ENCODE data around the gene ADPRS.

Gene ADPRS, protein sequence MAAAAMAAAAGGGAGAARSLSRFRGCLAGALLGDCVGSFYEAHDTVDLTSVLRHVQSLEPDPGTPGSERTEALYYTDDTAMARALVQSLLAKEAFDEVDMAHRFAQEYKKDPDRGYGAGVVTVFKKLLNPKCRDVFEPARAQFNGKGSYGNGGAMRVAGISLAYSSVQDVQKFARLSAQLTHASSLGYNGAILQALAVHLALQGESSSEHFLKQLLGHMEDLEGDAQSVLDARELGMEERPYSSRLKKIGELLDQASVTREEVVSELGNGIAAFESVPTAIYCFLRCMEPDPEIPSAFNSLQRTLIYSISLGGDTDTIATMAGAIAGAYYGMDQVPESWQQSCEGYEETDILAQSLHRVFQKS

DNA sequence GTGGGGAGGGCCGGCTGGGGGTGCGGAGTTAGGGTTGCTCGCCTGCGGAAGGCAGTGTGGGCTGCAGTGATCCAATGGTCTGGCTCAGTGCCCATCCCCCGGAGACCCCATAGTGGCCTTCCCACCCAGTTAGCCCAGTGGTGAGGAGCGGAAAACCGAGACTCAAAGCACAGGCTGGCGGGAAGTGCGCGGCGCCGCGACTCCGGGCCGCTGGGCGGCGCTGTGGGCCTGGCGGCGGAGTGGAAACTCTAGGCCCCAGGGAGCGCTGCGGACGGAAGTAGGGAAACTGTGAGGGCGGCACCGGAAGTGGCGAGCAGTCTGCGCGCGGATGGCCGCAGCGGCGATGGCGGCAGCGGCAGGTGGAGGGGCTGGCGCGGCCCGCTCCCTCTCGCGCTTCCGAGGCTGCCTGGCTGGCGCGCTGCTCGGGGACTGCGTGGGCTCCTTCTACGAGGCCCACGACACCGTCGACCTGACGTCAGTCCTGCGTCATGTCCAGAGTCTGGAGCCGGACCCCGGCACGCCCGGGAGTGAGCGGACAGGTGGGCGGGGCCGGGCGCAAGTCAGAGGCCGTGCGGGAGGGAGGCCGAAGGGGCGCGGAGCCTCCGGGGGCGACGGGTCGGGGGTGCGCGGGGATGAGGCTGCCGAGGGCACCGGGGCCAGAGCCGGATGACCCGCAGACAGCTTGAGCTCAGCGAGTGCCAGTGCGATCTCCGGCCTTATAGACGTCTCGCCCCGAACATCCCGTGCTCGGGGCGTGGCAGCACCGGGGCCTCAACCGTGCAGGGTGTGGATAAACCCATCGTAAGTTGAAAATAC is at the start of gene ADPRS:
ADPRS (plus strand) TSS at position 316 of the 816 bp plus-strand sequence; CDS start at position 329, 13 bp downstream.
- DNase-seq (ENCODE audit: low read depth in 3 of 3) = peak; percentile 85 to 88 (median 85)

GRCh38 chr1:36040238-36040637 is 48.5 kb upstream of the ADPRS start:
- no peak for DNase-seq (ENCODE audit: low read depth in 3 of 3)

GRCh38 chr1:36051821-36052220 is 36.9 kb upstream of the ADPRS start:
- DNase-seq (ENCODE audit: low read depth in 3 of 3) = no peak

- DNase-seq (ENCODE audit: low read depth in 3 of 3) = no peak
Measured at GRCh38 chr1:36053978-36054377, 34.7 kb upstream of the ADPRS start.

- DNase-seq (ENCODE audit: low read depth in 3 of 3) = no peak
Measured at GRCh38 chr1:36055706-36056105, 33.0 kb upstream of the ADPRS start.

- DNase-seq (ENCODE audit: low read depth in 3 of 3) = no peak
Measured at GRCh38 chr1:36062315-36062714, 26.4 kb upstream of the ADPRS start.

DNA sequence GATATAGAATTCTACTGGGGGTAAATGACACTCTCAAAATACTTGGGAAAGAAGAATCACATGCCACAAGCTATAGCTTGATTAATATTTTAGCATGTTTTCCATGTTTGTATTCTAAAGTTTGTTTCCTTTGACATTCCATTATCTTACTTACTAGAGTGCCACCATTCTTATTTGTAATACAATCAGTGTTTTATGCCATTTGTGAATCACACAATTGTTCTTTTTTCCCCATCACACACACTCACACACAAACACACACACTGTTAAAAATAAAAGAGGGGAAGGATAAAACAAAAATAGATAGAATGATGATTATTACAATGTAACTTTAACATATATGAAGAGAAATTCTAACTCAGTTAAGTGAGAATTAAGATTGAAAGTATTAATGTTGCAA is 20.8 kb upstream of the ADPRS start:
- no peak for DNase-seq (ENCODE audit: low read depth in 3 of 3)

- no peak for DNase-seq (ENCODE audit: low read depth in 3 of 3)
Measured at GRCh38 chr1:36068866-36069265, 19.8 kb upstream of the ADPRS start.

DNA sequence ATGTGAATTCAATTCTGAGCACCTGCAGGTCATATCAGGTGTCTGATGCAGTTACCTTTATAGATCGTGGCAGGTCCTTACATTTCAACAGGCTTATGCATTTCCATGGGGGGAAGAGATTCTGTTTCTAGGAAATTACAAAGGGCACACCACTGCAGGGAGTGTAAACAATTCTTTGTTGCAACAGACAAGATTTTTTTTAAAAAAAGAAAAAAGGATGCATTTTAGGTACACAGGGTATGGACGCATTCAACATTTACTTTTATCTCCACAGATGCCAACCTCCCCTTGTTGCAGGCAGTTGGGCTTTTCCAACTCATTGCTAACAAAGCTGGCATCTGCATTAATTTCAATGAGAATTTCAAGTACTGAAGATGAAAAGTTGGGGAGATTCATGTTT is 18.3 kb upstream of the ADPRS start:
- DNase-seq (ENCODE audit: low read depth in 3 of 3) = no peak

DNA sequence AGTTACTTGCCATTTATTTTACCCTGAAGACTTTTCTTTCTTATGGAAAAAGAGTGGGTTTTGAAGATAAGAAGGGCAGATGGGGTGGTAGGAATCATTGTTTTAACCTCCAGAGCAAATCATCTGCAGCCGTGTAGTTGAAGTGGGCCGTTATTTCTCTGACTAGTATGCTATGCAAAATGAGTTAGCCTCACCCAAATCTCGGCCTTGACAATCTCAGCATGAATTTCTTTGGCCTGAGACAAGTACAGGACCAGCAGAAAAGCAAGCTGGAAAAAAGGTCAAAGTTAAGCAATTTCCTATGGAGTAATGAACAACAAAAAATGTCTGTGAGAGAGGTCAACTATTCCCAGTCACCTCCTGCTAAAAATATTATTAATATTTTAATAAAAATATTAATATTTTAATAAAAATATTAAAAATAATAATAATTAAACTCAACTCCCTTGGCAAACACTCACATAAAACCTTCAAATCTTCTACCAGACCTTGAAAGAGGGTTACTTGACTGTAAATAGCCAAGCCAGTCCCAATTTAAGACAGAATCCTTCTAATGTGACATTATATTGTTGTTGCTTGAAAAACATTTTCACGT is 11.6 kb upstream of the ADPRS start:
- no peak for DNase-seq (ENCODE audit: low read depth in 3 of 3)

- no peak for DNase-seq (ENCODE audit: low read depth in 3 of 3)
Measured at GRCh38 chr1:36080236-36080635, 8.5 kb upstream of the ADPRS start.

GRCh38 chr1:36080801-36081200 is 7.9 kb upstream of the ADPRS start:
- no peak for DNase-seq (ENCODE audit: low read depth in 3 of 3)

DNA sequence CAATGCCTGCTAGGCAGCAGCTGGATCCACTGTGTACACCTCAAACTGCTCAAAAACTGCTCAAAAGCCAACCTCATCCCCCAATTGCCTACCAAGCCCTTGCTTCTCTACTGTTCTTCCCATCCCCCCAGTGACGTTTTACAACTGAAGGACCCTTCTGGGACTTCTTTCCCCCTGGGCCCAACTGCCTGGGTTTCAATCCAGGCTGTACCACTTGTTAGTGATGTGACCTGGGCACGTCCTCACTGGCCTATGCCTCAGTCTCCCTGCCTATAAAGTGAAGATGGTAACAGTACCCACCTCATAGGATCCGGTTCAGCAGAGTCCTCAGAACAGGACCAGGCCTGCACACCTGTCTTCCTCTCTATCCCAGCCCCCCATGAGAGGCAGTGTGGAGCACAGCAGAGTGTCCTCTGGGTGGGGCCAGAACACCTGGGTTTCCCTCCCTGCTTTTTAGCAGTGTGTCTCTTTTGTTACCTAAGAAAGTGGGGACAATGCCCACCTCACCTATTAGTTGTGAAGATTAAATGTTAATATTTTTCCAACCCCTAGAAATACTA is 6.7 kb upstream of the ADPRS start:
- DNase-seq (ENCODE audit: low read depth in 3 of 3) = no peak

GRCh38 chr1:36083219-36083618 is 5.5 kb upstream of the ADPRS start:
- no peak for DNase-seq (ENCODE audit: low read depth in 3 of 3)

DNA sequence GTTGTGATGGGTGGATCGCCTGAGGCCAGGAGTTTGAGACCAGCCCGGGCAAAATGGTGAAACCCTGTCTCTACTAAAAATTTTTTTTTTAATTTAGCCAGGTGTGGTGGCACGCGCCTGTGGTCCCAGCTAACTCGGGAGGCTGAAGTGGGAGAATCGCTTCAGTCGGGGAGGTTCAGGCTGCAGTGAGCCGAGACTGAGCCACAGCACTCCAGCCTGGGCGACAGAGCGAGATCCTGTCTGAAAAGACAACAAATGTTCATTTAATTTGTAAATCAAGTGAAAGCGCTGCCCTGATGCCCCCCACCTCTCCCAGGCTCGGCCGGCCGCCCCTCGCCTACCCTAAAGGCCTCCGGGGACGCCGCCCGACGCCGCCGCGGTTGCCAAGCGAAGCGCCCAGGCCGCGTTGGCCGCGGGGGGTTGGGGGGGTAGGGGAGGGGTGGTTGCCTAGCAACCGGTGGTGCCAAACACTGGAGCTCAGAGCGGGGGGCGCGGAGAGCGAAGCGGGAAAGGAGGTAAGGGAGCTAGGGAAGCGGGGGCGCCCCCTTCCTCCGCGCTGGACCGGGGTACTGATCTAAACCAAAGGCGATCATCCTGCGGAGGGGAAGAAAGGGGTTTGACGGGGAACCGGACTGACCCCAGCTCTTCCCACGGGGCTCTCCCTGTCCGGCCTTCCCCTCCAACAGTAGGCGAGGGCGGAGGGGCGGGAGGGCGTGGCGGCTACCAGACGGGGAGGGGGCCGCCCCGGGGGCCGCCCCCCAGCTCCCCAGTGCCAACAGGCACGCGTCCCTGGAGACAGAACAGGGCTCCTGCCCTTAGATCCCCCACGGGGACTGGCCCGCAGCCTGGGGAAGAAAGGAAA is 4.8 kb upstream of the ADPRS start, which contains the start of gene TEKT2:
TEKT2 (plus strand) TSS at position 460 of the 862 bp plus-strand sequence. CDS start 828 bp downstream, outside the sequence.
- DNase-seq (ENCODE audit: low read depth in 3 of 3) = no peak

DNA sequence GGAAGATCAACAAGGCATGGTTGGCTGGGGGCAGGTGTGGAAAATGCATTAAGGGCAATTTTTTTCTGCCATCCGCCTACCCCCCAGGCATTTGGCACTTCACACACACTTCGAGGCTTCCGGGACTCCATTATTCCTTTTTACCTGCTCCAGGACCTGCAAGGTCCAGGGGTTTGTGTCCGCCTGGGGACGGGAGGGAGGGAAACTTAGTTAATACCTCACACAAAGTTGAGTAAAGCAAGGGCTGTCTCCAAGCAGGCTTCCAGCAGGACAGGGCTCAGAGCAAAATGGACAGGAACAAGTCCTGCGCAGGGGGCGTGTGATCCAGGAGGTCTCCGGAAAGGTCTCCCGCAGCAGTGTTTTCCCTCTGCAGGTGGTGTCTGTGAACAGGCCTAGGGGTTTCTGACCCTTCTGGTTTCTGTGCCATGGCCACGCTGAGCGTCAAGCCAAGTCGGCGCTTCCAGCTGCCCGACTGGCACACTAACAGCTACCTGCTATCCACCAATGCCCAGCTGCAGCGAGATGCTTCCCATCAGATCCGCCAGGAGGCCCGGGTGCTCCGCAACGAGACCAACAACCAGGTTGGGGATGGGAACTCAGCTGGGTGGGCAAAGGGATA is 4.1 kb upstream of the ADPRS start:
- DNase-seq (ENCODE audit: low read depth in 3 of 3) = no peak

DNA sequence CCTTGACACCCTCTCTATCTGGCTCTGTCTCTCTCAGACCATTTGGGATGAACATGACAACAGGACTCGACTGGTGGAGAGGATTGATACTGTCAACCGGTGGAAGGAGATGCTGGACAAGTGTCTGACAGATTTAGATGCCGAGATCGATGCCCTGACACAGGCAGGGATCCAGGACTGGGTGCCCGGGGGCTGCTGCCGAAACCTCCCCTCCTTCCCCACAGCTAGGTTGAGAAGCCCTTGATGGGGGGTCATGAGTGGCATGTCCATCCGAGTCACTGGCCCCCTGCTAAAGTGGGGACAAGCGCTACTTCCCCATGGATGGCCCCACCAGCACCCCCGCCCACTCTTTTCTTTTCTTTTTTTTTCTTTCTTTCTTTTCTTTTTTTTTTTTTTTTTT is 3.6 kb upstream of the ADPRS start:
- no peak for DNase-seq (ENCODE audit: low read depth in 3 of 3)

- DNase-seq (ENCODE audit: low read depth in 3 of 3) = no peak
Measured at GRCh38 chr1:36085686-36086526, 2.8 kb upstream of the ADPRS start.

DNA sequence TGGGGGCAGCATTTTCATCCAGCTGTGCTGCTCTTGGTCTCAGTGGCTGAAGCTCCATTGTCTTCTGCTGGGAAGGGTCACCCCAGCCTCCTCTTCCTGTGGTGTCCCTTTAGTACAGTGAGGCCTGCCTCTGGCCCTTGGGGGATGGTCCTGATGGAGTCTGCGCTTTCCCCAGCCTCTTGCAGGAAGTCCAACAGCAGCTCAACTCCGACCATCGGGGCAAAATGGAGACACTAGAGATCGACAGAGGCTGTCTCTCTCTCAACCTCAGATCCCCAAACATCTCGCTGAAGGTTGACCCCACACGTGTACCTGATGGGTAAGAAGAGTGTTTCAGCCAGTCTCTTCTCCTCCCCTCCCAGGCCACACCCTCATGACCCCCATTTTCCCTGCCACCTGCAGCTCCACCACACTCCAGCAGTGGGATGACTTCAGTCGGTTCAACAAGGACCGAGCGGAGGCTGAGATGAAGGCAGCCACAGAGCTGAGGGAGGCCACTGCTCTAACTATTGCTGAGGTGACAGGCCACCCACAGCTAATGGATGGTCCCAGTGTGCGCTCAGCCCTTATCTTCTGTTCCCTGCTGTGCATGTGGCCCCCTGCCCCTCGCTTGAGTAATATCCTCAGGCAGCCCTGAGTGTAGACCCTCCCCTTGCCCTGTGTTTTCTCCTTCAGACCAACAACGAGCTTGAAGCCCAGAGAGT is 2.0 kb upstream of the ADPRS start:
- DNase-seq (ENCODE audit: low read depth in 3 of 3) = no peak

Measured in stimulated activated CD4-positive, alpha-beta T cell treated with anti-CD3 and anti-CD28 coated beads, TNF-alpha, amount 100 ng/mL, for 48 hours (primary cell).